ENCODE results near the gene SIRT3.

SIRT3 gene

DNA sequence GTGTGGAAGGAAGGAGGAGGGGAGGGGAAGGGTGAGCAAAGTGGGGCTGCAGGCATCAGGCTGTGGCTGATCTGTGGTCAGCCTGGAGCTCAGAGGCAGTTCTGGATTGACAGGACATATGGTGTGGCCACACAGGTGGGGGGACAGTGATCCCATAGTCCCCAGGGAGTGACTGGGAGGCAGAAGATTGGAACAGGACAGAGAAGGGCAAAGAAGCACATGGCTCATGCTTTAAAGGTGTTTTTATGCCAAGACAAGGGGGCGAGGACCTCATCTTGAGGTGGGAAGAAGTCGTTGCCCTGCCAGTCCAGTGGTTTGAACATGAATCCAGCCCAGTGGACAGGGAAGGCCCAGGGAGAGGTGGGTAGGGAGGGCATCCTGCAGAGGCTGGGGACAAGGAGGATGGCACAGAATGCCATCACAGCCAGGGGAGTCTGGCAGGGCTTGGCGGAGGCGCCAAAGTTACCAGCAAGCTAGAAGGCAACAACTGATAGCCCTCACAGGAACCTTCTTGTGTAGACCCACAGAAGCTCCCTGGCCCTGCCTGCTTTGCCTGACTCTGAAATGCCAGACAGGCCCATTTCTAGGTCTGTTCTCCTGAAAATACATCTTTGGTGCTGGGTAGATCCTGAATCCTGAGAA lies 32.1 kb downstream of the SIRT3 start:
- H3K4me3 ChIP-seq (ENCODE audit: low read depth in 1 of 2, low read length in 1 of 2) = no peak overlapping the region
- H3K27me3 ChIP-seq = no peaks in the 10 kb centered on the region
- H3K27ac ChIP-seq = no peak overlapping the region
- H3K9me3 ChIP-seq = no peaks in the 10 kb centered on the region
- TF ChIP-seq, protein P1, sequence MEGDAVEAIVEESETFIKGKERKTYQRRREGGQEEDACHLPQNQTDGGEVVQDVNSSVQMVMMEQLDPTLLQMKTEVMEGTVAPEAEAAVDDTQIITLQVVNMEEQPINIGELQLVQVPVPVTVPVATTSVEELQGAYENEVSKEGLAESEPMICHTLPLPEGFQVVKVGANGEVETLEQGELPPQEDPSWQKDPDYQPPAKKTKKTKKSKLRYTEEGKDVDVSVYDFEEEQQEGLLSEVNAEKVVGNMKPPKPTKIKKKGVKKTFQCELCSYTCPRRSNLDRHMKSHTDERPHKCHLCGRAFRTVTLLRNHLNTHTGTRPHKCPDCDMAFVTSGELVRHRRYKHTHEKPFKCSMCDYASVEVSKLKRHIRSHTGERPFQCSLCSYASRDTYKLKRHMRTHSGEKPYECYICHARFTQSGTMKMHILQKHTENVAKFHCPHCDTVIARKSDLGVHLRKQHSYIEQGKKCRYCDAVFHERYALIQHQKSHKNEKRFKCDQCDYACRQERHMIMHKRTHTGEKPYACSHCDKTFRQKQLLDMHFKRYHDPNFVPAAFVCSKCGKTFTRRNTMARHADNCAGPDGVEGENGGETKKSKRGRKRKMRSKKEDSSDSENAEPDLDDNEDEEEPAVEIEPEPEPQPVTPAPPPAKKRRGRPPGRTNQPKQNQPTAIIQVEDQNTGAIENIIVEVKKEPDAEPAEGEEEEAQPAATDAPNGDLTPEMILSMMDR (IDR thresholded peaks at IDR 0.05) = no peak
- H3K36me3 ChIP-seq = peaks cover 40% of the 10 kb centered on the region
- peaks cover 38 to 46% of the 10 kb centered on the region in 2 experiments for H3K4me1 ChIP-seq (ENCODE audit: control insufficient read depth in 1 of 2, insufficient read depth in 1 of 2, low read depth in 1 of 2, low read length in 1 of 2)

DNA sequence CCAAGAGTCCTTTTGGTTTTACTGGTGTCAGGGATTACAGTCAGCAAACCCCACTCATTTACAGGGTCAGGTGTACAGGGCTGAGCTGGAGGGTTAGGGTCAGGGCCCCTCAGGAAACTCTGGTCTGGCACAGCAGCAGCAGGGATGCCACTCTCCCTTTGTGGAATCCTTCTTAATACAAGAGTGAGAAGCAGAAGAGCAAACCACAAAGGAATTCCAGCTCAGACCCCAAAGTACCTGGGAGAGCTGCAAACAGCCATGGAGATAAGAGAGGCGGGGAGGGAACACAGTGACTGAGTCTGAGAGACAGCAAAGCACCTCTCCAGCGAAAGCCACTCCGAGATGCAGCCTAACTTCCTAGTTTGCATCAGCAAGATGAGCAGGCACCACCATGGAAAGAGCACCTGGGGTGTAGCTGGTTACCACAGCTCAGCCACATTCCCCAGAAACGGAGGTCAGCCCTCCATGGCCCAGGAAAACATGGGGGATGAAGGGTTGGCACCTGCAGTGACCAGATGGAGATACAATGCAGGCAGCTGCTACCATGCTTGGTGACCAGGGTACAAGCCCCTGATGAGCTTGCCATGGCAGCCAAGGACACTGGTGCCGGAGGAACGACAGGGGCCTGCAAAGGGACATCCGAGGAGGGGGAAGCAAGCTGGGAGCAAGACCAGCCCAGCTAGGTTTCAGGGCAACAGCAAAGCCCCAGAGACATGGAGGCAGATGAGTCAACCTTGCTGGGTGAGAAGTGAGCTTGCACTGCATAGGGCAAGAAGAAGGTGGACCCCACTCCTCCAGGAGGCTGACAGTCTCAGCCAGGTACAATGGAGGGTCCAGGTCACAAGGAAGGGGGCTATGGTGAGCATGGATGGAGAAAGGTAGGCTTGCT lies 32.8 kb downstream of the SIRT3 start:
- peaks cover 36 to 44% of the 10 kb centered on the region in 2 experiments for H3K4me1 ChIP-seq (ENCODE audit: control insufficient read depth in 1 of 2, insufficient read depth in 1 of 2, low read depth in 1 of 2, low read length in 1 of 2)
- no peak overlapping the region for H3K27ac ChIP-seq
- H3K27me3 ChIP-seq = no peaks in the 10 kb centered on the region
- no peaks in the 10 kb centered on the region for H3K9me3 ChIP-seq
- peaks cover 40% of the 10 kb centered on the region for H3K36me3 ChIP-seq
- TF ChIP-seq, protein P1 (IDR thresholded peaks at IDR 0.05) = no peak
- H3K4me3 ChIP-seq (ENCODE audit: low read depth in 1 of 2, low read length in 1 of 2) = no peak overlapping the region

DNA sequence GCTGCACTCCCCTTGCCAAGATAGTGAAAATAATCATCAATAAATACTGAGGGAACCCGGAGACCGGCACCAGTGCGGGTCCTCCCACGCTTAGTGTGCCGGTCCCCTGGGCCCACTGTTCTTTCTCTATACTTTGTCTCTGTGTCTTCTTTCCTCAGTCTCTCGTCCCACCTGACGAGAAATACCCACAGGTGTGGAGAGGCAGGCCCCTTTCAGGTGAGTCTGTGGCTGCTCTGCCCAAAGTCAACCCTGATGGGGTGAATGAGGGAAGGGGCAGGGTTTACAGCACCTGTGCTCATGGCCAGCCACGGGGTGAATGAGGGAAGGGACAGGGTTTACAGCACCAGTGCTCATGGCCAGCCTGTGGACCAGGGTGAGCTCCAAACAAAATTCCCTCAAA lies 33.7 kb downstream of the SIRT3 start:
- Histone ChIP-seq H3K27me3 (no peaks in the 10 kb centered on the region), H3K36me3 (peaks cover 40% of the 10 kb centered on the region), H3K9me3 (no peaks in the 10 kb centered on the region), H3K4me1 (ENCODE audit: control insufficient read depth in 1 of 2, insufficient read depth in 1 of 2, low read depth in 1 of 2, low read length in 1 of 2) (peaks cover 35 to 36% of the 10 kb centered on the region in 2 experiments), H3K4me3 (ENCODE audit: low read depth in 1 of 2, low read length in 1 of 2) (no peak overlapping the region), H3K27ac (peak overlapping the region; percentile 66)
- TF ChIP-seq, protein P1 (IDR thresholded peaks at IDR 0.05) = no peak

- H3K27me3 ChIP-seq = no peaks in the 10 kb centered on the region
- peaks cover 35 to 36% of the 10 kb centered on the region in 2 experiments for H3K4me1 ChIP-seq (ENCODE audit: control insufficient read depth in 1 of 2, insufficient read depth in 1 of 2, low read depth in 1 of 2, low read length in 1 of 2)
- TF ChIP-seq, protein P1 (IDR thresholded peaks at IDR 0.05) = no peak
These were observed 34.2 kb downstream of the SIRT3 start for GRCh38 chr11:201966-202365.

GRCh38 chr11:200224-201003 lies 35.7 kb downstream of the SIRT3 start:
- H3K36me3 ChIP-seq = peaks cover 38% of the 10 kb centered on the region
- no peaks in the 10 kb centered on the region for H3K27me3 ChIP-seq
- H3K4me3 ChIP-seq (ENCODE audit: low read depth in 1 of 2, low read length in 1 of 2) = no peak overlapping the region
- H3K27ac ChIP-seq = no peak overlapping the region
- H3K9me3 ChIP-seq = no peaks in the 10 kb centered on the region
- peaks cover 20 to 21% of the 10 kb centered on the region in 2 experiments for H3K4me1 ChIP-seq (ENCODE audit: control insufficient read depth in 1 of 2, insufficient read depth in 1 of 2, low read depth in 1 of 2, low read length in 1 of 2)
- TF ChIP-seq, protein P1 (IDR thresholded peaks at IDR 0.05) = no peak

More at GRCh38 chr11:201966-202365, 34.2 kb downstream of the SIRT3 start:
- Histone ChIP-seq H3K36me3 (peaks cover 40% of the 10 kb centered on the region), H3K4me3 (ENCODE audit: low read depth in 1 of 2, low read length in 1 of 2) (no peak overlapping the region), H3K27ac (peak overlapping the region; percentile 66), H3K9me3 (no peaks in the 10 kb centered on the region)
